ENCODE measurements around the gene WFS1. TPM values are rescaled to one million over a fixed set of nuclear protein-coding genes. Genes with fewer than 3 reads are reported as not detected.

Gene WFS1
- polyA plus RNA-seq, 1 donor: 32.4 TPM

DNA sequence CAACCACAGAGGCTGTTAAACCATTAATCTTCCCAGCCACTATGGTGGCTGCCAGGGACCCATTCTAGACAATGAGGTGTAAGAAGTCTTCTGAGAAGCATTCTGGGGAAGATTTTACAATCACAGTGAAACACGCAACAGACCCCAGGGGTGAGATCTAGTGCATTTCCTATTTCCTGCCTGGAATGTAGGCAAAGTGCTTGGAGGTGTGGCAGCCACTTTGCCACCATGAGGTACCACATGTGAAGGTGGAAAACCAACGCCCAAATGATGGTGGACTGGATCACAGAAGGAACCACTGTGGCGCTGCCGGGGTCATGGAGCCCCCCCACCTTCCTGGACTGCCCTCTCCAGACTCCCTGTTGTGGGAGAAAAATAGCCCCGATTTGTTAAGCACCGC, 61.8 kb downstream of the WFS1 start:
- H3K4me3 ChIP-seq (ENCODE audit: low read length): no peak overlapping the region
- no peaks in the 10 kb centered on the region for H3K36me3 ChIP-seq (ENCODE audit: control insufficient read depth, insufficient read depth, low read length)
- H3K4me1 ChIP-seq (ENCODE audit: control insufficient read depth, insufficient read depth, low read length): no peaks in the 10 kb centered on the region
- H3K9me3 ChIP-seq (ENCODE audit: control insufficient read depth, low read depth, low read length): peaks cover 4% of the 10 kb centered on the region
- no peak for DNase-seq
- WGBS (ENCODE audit: insufficient coverage, low lambda C conversion rate): no CpG with 5 or more reads among the region's 6 CpGs
- peaks cover 13% of the 10 kb centered on the region for H3K27me3 ChIP-seq (ENCODE audit: control insufficient read depth, insufficient read depth, low read length)
- H3K27ac ChIP-seq (ENCODE audit: low read length): no peak overlapping the region

DNA sequence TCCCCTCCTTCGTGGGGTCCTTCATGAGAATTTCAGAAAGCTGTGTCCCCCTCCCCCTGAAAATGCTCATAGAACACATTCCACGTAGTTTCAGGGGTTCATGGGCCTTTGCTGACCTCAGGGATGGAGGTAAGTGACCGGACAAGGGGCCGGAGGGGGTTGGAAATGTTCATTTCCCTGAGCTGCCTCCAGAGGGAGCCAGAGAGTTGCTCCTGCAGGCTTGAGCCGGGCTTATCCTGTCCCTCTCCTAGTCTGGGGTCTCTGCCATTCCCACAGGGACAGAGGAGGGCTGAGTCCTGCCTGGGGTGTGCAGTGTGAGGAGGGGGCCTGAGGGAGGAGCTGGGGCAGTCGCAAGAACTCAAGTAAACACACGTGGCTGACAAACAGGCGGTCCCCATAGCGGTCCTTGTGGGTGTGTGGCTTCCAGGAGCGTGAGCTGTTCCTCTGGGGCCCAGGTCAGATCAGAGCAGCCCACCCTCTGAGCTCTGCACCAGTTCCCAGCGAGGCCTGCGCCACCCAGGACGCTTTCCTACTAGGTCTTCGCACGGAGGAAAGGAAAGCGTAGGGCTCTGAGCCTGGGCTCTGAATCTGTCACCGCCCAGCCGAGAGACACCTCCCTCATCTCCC, 62.5 kb downstream of the WFS1 start:
- H3K27me3 ChIP-seq (ENCODE audit: control insufficient read depth, insufficient read depth, low read length): peaks cover 15% of the 10 kb centered on the region
- WGBS (ENCODE audit: insufficient coverage, low lambda C conversion rate): no CpG with 5 or more reads among the region's 18 CpGs

DNA sequence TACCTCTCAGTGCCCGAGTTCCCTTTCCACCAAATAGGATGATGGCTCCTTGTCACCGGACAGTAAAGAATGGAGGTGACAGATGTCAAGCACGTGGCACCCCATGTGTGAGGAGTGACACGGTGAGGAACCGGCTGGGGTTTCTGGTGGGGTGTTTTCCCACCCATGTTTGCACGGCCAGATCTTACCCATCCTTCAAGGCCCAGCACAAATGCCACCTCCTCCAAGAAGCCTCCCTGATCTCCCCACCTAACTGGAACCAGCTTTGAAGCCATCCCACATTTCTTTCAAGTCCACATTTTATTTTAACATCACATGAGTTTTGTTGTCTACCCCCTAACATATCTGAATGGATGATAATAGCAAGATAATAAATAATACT, 63.0 kb downstream of the WFS1 start:
- WGBS (ENCODE audit: insufficient coverage, low lambda C conversion rate): no CpG with 5 or more reads among the region's 6 CpGs
- no peak for DNase-seq
- Histone ChIP-seq H3K36me3 (ENCODE audit: control insufficient read depth, insufficient read depth, low read length) (no peaks in the 10 kb centered on the region), H3K4me1 (ENCODE audit: control insufficient read depth, insufficient read depth, low read length) (no peaks in the 10 kb centered on the region), H3K4me3 (ENCODE audit: low read length) (no peak overlapping the region), H3K27me3 (ENCODE audit: control insufficient read depth, insufficient read depth, low read length) (peaks cover 16% of the 10 kb centered on the region), H3K27ac (ENCODE audit: low read length) (no peak overlapping the region), H3K9me3 (ENCODE audit: control insufficient read depth, low read depth, low read length) (peaks cover 4% of the 10 kb centered on the region)

More for the DNA sequence above, 62.5 kb downstream of the WFS1 start:
- no peak overlapping the region for H3K4me3 ChIP-seq (ENCODE audit: low read length)
- H3K36me3 ChIP-seq (ENCODE audit: control insufficient read depth, insufficient read depth, low read length): no peaks in the 10 kb centered on the region
- H3K4me1 ChIP-seq (ENCODE audit: control insufficient read depth, insufficient read depth, low read length): no peaks in the 10 kb centered on the region
- DNase-seq: no peak
- no peak overlapping the region for H3K27ac ChIP-seq (ENCODE audit: low read length)
- peaks cover 4% of the 10 kb centered on the region for H3K9me3 ChIP-seq (ENCODE audit: control insufficient read depth, low read depth, low read length)

DNA sequence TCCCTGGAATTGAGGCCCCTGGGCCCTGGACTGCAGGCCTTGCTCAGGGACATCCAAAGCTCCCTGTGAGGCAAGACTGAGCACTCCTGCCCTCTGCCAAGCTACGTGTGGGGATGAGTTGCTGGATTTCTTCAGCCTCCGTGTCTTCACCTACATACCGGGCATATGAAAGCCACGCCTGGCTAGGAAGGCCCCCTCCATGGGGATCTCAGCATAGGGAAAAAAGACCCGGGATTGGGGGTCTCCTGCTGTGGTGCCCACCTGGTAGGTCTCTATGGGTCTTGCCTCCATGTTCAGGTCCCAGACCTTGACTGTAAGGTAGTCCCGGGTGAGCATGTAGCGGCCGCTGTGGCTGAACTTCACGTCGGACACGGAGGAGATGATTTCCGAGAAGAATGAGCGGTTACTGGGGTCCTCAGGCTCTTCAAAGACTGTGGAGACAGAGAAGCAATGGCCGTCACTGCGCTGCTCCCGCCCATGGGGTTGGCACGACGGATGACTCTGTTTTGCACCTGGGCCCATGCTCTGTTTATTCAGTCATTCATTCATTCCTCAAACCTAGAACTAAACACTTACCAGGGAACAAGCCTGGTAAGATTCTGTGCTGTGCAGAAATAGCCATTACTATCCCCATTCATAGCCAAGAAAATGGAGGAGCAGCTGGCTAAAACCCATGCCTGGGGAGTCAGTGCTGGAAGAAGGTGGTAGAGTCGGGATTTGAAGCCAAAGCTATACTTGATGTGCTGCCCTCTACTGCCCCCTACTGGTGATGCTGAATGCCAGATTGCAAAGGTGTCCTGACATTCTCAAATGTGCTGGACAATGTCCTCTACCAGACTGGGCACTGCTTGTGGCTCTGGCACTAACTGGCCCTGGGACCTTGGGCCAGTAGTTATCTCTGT, 63.9 kb downstream of the WFS1 start:
- Histone ChIP-seq H3K27ac (ENCODE audit: low read length) (no peak overlapping the region), H3K36me3 (ENCODE audit: control insufficient read depth, insufficient read depth, low read length) (no peaks in the 10 kb centered on the region), H3K4me3 (ENCODE audit: low read length) (no peak overlapping the region), H3K4me1 (ENCODE audit: control insufficient read depth, insufficient read depth, low read length) (no peaks in the 10 kb centered on the region), H3K27me3 (ENCODE audit: control insufficient read depth, insufficient read depth, low read length) (peaks cover 20% of the 10 kb centered on the region), H3K9me3 (ENCODE audit: control insufficient read depth, low read depth, low read length) (peaks cover 4% of the 10 kb centered on the region)
- WGBS (ENCODE audit: insufficient coverage, low lambda C conversion rate): no CpG with 5 or more reads among the region's 19 CpGs
- no peak for DNase-seq

DNA sequence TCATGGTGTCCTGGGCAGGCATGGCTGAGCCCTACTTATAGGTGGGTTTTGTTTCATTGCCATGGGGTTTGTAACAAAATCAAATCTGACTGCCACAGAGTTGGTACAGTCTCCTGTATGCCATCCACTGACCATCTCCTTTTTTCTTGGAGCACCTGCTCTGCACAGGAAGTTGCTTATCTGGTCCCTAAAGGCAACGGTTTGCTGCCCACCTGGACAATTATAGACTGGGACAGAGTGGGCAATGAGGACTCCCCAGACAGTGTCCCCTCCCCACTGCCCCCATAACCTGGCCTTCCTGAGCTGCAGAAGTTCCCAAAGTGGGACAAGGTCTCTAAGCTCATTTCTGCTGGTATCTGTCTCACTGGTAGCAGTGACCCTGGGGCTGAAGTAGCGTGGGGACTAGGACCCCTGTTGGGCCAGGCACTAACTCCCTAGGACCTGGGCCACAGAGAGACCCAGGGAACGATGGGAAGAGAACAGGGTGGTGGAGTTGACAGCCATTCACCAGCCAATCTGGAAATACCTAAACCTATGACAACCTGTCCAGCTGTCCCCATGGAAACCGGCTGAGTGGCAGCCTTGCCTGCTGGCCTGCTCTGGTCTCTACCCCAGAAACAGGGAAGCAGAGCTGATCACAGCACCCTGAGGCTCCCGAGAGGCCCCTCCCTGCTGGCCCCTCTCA, 64.7 kb downstream of the WFS1 start:
- no peaks in the 10 kb centered on the region for H3K36me3 ChIP-seq (ENCODE audit: control insufficient read depth, insufficient read depth, low read length)
- H3K27ac ChIP-seq (ENCODE audit: low read length): no peak overlapping the region
- no peaks in the 10 kb centered on the region for H3K4me1 ChIP-seq (ENCODE audit: control insufficient read depth, insufficient read depth, low read length)
- peaks cover 4% of the 10 kb centered on the region for H3K9me3 ChIP-seq (ENCODE audit: control insufficient read depth, low read depth, low read length)
- H3K4me3 ChIP-seq (ENCODE audit: low read length): no peak overlapping the region
- peaks cover 26% of the 10 kb centered on the region for H3K27me3 ChIP-seq (ENCODE audit: control insufficient read depth, insufficient read depth, low read length)
- WGBS (ENCODE audit: insufficient coverage, low lambda C conversion rate): no CpG with 5 or more reads among the region's 5 CpGs
- no peak for DNase-seq

DNA sequence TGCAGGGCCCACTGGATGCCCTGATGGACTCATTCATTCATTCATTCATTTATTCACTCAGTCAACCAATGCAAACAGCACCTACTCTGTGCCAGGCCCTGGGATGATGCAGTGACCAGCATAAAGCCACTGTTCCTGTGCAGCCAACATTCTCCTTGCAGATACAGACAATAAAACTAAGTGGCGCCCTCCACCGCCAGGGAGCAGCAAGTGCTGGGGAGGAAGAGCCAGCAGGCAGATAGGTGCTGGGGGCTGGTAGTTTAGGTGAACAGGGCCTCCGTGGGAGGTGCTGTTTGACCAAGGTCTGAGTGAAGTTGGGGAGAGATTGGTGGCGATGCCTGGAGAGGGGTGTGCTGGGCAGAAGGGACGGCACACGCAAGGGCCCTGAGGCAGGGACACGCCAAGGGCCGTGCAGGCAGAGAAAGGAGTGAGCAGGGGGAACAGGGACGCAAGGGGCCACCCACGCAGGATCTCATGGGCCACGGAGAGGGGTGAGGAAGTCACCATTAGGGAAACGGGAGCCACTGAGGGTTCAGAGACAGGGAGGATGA, 65.5 kb downstream of the WFS1 start:
- DNase-seq: no peak
- H3K4me3 ChIP-seq (ENCODE audit: low read length): no peak overlapping the region
- whole genome bisulfite sequencing (ENCODE audit: insufficient coverage, low lambda C conversion rate): 100% methylated on average over 3 of the region's 12 CpGs
- no peak overlapping the region for H3K27ac ChIP-seq (ENCODE audit: low read length)
- H3K36me3 ChIP-seq (ENCODE audit: control insufficient read depth, insufficient read depth, low read length): no peaks in the 10 kb centered on the region
- H3K9me3 ChIP-seq (ENCODE audit: control insufficient read depth, low read depth, low read length): peaks cover 4% of the 10 kb centered on the region
- H3K27me3 ChIP-seq (ENCODE audit: control insufficient read depth, insufficient read depth, low read length): peaks cover 28% of the 10 kb centered on the region
- H3K4me1 ChIP-seq (ENCODE audit: control insufficient read depth, insufficient read depth, low read length): no peaks in the 10 kb centered on the region

DNA sequence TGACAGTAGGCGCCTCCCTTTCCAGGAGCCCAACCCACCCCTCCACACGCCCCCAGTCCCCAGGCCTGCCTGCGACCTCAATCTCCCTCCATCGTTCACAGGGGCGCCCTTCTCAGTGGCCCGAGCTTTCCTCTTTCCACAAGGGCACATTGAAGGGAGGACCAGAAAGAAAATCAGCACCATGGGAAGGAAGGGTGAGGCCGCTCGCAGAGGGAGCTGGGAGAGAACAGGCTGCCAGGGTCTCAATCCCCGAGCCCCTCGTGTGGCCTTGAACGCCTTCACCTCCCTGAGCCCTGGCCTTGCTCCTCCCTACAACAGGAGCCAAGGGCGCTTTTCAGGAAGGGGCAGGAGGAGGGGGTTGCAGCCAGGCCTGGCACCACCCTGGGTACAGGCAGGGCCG, 66.5 kb downstream of the WFS1 start:
- Histone ChIP-seq H3K9me3 (ENCODE audit: control insufficient read depth, low read depth, low read length) (peaks cover 4% of the 10 kb centered on the region), H3K4me1 (ENCODE audit: control insufficient read depth, insufficient read depth, low read length) (no peaks in the 10 kb centered on the region), H3K4me3 (ENCODE audit: low read length) (no peak overlapping the region), H3K27me3 (ENCODE audit: control insufficient read depth, insufficient read depth, low read length) (peaks cover 28% of the 10 kb centered on the region), H3K36me3 (ENCODE audit: control insufficient read depth, insufficient read depth, low read length) (no peaks in the 10 kb centered on the region), H3K27ac (ENCODE audit: low read length) (no peak overlapping the region)
- DNase-seq: no peak
- WGBS (ENCODE audit: insufficient coverage, low lambda C conversion rate): no CpG with 5 or more reads among the region's 13 CpGs

DNA sequence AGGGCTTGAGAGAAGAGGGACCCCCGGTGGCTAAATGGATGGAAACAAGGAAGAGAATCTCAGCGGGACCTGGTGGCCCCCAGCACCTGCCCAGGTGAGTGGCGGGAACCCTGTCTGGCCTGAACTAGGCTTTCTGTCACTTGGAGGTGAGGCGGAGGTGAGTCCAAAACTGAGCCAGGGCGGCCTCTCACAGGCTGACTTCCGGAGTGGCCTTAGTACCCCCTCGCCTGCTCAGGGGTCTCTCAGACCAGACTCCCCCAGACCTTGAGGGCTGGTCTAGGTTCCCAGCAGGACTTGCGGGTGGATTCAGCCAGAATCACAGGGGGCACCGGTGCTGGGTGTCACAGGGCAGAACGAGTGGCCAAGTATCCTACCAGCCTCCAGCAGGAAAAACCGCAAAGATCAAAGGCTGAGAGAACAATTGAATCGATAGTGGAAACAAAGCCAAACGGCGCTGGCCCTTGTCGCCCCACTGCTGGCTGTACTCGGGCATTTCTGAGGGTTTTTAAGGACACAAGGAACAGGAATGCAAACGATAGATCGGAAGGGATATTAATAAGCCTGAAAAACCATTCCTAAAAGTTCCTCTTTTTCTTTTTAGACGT, 67.8 kb downstream of the WFS1 start:
- H3K36me3 ChIP-seq (ENCODE audit: control insufficient read depth, insufficient read depth, low read length): no peaks in the 10 kb centered on the region
- DNase-seq: no peak
- no peaks in the 10 kb centered on the region for H3K9me3 ChIP-seq (ENCODE audit: control insufficient read depth, low read depth, low read length)
- 80% methylated on average over 1 of the region's 19 CpGs for WGBS (ENCODE audit: insufficient coverage, low lambda C conversion rate)
- H3K4me1 ChIP-seq (ENCODE audit: control insufficient read depth, insufficient read depth, low read length): no peaks in the 10 kb centered on the region
- no peak overlapping the region for H3K27ac ChIP-seq (ENCODE audit: low read length)
- peaks cover 31% of the 10 kb centered on the region for H3K27me3 ChIP-seq (ENCODE audit: control insufficient read depth, insufficient read depth, low read length)
- no peak overlapping the region for H3K4me3 ChIP-seq (ENCODE audit: low read length)

DNA sequence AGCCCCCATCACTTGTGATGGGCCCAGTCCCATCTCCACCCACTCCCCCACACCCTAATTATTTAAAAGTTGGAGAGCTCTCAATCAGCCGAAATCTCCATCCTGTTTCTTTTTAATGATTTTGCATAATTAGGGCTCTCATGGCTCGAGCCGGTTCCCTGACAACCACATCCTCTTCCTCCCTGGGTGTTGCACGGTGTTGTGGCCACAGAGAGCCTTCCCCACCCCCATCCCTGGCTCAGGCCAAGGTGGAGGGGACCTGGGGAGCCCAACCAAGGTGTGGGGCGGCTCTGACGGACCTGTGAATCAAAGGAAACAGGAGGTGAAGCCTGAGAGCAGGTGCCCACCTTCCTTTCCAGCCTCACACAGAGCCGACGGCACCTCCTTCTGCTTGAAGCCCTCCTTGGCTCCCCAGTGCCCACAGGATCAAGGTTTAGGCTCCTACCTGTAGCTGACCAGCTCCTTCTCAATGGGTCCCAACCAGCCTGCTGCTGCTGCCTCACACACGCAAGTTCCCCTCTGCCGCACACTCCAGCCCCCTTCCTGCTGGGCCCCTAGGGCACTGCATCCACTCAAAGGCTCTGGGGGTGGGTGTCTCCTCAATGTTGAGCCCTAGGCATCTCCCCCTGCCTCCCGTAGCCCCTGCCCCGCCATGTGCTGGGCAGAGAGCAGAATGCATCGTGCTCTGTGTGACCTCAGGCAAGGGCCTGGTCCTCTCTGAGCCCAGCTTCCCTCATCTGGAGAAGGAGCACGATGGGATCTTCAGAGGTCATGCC, 68.7 kb downstream of the WFS1 start:
- Histone ChIP-seq H3K4me1 (ENCODE audit: control insufficient read depth, insufficient read depth, low read length) (no peaks in the 10 kb centered on the region), H3K27ac (ENCODE audit: low read length) (no peak overlapping the region), H3K27me3 (ENCODE audit: control insufficient read depth, insufficient read depth, low read length) (peaks cover 31% of the 10 kb centered on the region), H3K36me3 (ENCODE audit: control insufficient read depth, insufficient read depth, low read length) (no peaks in the 10 kb centered on the region), H3K4me3 (ENCODE audit: low read length) (no peak overlapping the region), H3K9me3 (ENCODE audit: control insufficient read depth, low read depth, low read length) (no peaks in the 10 kb centered on the region)
- DNase-seq: no peak
- WGBS (ENCODE audit: insufficient coverage, low lambda C conversion rate): 100% methylated on average over 1 of the region's 14 CpGs
